ENCODE data around the gene QSOX1.

DNA sequence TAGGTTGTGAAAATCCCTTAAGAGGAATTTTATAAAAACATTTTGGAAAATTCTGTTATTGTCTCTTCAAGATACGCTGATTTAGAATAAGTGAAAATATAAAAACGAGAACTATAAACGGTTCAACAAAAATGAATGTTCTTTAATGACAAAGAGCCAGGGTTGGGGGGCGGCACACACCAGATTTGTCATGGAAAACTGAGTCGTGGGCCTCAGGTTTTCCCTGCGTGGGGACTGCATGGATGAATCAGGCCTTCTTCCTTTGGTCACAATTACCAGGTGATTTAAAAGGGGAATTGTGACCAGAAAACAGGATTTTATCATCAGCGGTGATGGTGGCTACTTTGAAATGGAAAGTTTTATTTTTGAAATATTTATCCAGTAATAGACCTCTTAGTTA, 84.0 kb downstream of the QSOX1 start:
- TF ChIP-seq, protein P1, sequence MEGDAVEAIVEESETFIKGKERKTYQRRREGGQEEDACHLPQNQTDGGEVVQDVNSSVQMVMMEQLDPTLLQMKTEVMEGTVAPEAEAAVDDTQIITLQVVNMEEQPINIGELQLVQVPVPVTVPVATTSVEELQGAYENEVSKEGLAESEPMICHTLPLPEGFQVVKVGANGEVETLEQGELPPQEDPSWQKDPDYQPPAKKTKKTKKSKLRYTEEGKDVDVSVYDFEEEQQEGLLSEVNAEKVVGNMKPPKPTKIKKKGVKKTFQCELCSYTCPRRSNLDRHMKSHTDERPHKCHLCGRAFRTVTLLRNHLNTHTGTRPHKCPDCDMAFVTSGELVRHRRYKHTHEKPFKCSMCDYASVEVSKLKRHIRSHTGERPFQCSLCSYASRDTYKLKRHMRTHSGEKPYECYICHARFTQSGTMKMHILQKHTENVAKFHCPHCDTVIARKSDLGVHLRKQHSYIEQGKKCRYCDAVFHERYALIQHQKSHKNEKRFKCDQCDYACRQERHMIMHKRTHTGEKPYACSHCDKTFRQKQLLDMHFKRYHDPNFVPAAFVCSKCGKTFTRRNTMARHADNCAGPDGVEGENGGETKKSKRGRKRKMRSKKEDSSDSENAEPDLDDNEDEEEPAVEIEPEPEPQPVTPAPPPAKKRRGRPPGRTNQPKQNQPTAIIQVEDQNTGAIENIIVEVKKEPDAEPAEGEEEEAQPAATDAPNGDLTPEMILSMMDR (IDR thresholded peaks at IDR 0.05): no peak
- TF ChIP-seq POLR2AphosphoS5 (IDR thresholded peaks at IDR 0.05): no peak
- TF ChIP-seq POLR2A (IDR thresholded peaks at IDR 0.05): no peak

Measured in stomach (tissue), 4 donors.